Measurements from ENCODE around the gene ZFAND6.

DNA sequence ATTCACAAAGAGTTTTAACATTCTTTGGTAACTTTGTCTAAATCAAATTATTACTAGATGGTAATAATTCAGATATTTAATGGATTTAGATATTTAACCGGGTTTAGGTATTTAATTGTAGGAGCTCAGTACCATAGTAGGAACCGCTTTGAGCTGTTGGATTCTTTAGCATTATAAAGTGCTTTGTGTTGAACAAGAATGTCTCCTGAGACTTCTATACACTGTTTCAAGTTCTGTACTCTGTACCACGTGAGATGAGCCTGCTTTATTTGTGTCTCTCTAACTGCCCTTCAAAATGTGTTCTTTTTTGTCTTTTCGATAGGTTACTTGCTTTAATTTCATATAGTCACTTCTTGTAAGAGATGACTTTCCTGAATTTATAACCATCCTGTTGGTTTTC lies 36.0 kb downstream of the ZFAND6 start:
- TF ChIP-seq, protein P1, sequence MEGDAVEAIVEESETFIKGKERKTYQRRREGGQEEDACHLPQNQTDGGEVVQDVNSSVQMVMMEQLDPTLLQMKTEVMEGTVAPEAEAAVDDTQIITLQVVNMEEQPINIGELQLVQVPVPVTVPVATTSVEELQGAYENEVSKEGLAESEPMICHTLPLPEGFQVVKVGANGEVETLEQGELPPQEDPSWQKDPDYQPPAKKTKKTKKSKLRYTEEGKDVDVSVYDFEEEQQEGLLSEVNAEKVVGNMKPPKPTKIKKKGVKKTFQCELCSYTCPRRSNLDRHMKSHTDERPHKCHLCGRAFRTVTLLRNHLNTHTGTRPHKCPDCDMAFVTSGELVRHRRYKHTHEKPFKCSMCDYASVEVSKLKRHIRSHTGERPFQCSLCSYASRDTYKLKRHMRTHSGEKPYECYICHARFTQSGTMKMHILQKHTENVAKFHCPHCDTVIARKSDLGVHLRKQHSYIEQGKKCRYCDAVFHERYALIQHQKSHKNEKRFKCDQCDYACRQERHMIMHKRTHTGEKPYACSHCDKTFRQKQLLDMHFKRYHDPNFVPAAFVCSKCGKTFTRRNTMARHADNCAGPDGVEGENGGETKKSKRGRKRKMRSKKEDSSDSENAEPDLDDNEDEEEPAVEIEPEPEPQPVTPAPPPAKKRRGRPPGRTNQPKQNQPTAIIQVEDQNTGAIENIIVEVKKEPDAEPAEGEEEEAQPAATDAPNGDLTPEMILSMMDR (IDR thresholded peaks at IDR 0.05): no peak
- TF ChIP-seq ZFX (IDR thresholded peaks at IDR 0.05; ENCODE audit: borderline replicate concordance): no peak
